IMR-90 (cell line): ENCODE data around the gene XRN1. TPM values are rescaled to one million over a fixed set of nuclear protein-coding genes. Genes with fewer than 3 reads are reported as not detected.

Experiments
- ATAC-seq: fragments of 200-7000 bp; cut with Tn5 transposase; 2 replicates; pipeline ENCODE4 v1.9.1; 2020; ENCODE audit warnings: low read depth, mild to moderate bottlenecking, moderate library complexity
- BruUV-seq: library from RNA; stranded (reverse); fragments of 400-500 nt; replicated peaks from 2 replicates; lab custom pipeline; 2021; lab: Mats Ljungman, UMichigan
- CTCF ChIA-PET: fragments of 300-600 bp; formaldehyde crosslinking; extraction: SDS; loops from one replicate; lab custom pipeline; 2021; ENCODE audit warnings: antibody characterized with exemption; lab: Yijun Ruan, JAX
- POLR2A ChIA-PET: fragments of 300-600 bp; sonication (Branson Sonifier 250); formaldehyde crosslinking; loops from one replicate; lab custom pipeline; 2022; ENCODE audit warnings: antibody characterized with exemption; ENCODE audit not compliant: unreplicated experiment; lab: Charles Lee
- DNase-seq: peaks from one replicate; pipeline ENCODE4 v3.0.0; 2013
- H2AFZ ChIP-seq: replicated peaks from 2 replicates; pipeline ENCODE3; 2013; ENCODE audit warnings: low read length, mild to moderate bottlenecking; ENCODE audit not compliant: poor library complexity
- H2AK5ac ChIP-seq: 2 replicates; pipeline ENCODE4 v1.6.1; 2013; ENCODE audit warnings: low read depth, low read length, inconsistent platforms
- H2AK9ac ChIP-seq: replicated peaks from 2 replicates; pipeline ENCODE3; 2013; ENCODE audit warnings: mild to moderate bottlenecking, low read depth, low read length, moderate library complexity; ENCODE audit not compliant: poor library complexity
- H2BK120ac ChIP-seq: 2 replicates; pipeline ENCODE4 v1.6.1; 2013; ENCODE audit warnings: low read depth, low read length, inconsistent platforms
- H2BK15ac ChIP-seq: 3 replicates; pipeline ENCODE4 v1.6.1; 2013; ENCODE audit warnings: low read depth, low read length, inconsistent platforms
- H2BK20ac ChIP-seq: 2 replicates; pipeline ENCODE4 v1.6.1; 2013; ENCODE audit warnings: low read depth, mild to moderate bottlenecking, inconsistent platforms, low read length, moderate library complexity
- H2BK5ac ChIP-seq: 2 replicates; pipeline ENCODE4 v1.6.1; 2013; ENCODE audit warnings: mild to moderate bottlenecking, low read depth, low read length, inconsistent platforms; ENCODE audit not compliant: poor library complexity, severe bottlenecking
- H3K14ac ChIP-seq: replicated peaks from 2 replicates; pipeline ENCODE4 v1.6.1; 2013; ENCODE audit warnings: low read depth, low read length, inconsistent platforms
- H3K18ac ChIP-seq: 2 replicates; pipeline ENCODE4 v1.6.1; 2013; ENCODE audit warnings: low read depth, low read length, control low read depth
- H3K23ac ChIP-seq: 2 replicates; pipeline ENCODE4 v1.6.1; 2013; ENCODE audit warnings: low read depth, low read length, inconsistent platforms
- H3K27ac ChIP-seq: 2 replicates; pipeline ENCODE4 v1.5.1; 2013; ENCODE audit warnings: mild to moderate bottlenecking, control low read depth, low read length; ENCODE audit not compliant: insufficient read depth
- H3K27me3 ChIP-seq: 2 replicates; pipeline ENCODE4 v1.6.1; 2013; ENCODE audit warnings: low read length; ENCODE audit not compliant: control insufficient read depth, insufficient read depth
- H3K36me3 ChIP-seq: 2 replicates; pipeline ENCODE4 v1.6.1; 2013; ENCODE audit warnings: low read length, mixed read lengths; ENCODE audit not compliant: control insufficient read depth, insufficient read depth
- H3K4ac ChIP-seq: 2 replicates; pipeline ENCODE4 v1.6.1; 2013; ENCODE audit warnings: low read depth, low read length, inconsistent platforms
- H3K4me1 ChIP-seq: 2 replicates; pipeline ENCODE4 v1.6.1; 2013; ENCODE audit warnings: low read length, mixed read lengths; ENCODE audit not compliant: control insufficient read depth, insufficient read depth
- H3K4me2 ChIP-seq: 2 replicates; pipeline ENCODE4 v1.6.1; 2013; ENCODE audit warnings: low read depth, mild to moderate bottlenecking, control low read depth, low read length, moderate library complexity
- H3K4me3 ChIP-seq: 2 replicates; pipeline ENCODE4 v1.5.1; 2013; ENCODE audit warnings: low read depth, mild to moderate bottlenecking, control low read depth, low read length, moderate library complexity; ENCODE audit not compliant: insufficient read depth
- H3K56ac ChIP-seq: 2 replicates; pipeline ENCODE4 v1.6.1; 2013; ENCODE audit warnings: low read length, inconsistent platforms; ENCODE audit not compliant: insufficient read depth; ENCODE audit errors: extremely low read depth
- H3K79me1 ChIP-seq, 2 experiments: 2 replicates each; pipeline ENCODE4 v1.6.1; 2013; ENCODE audit warnings: low read length in 2 of 2, inconsistent platforms in 1 of 2, low read depth in 1 of 2
- H3K9ac ChIP-seq: 2 replicates; pipeline ENCODE4 v1.6.1; 2013; ENCODE audit warnings: low read depth, low read length, control low read depth
- H3K9me1 ChIP-seq: 2 replicates; pipeline ENCODE4 v1.6.1; 2013; ENCODE audit warnings: low read length, inconsistent platforms; ENCODE audit not compliant: insufficient read depth
- H3K9me3 ChIP-seq: 2 replicates; pipeline ENCODE4 v1.6.1; 2013; ENCODE audit warnings: low read length; ENCODE audit not compliant: control insufficient read depth, insufficient read depth
- H4K20me1 ChIP-seq: 2 replicates; pipeline ENCODE4 v1.6.1; 2013; ENCODE audit warnings: low read length, inconsistent platforms; ENCODE audit not compliant: insufficient read depth
- H4K5ac ChIP-seq: 2 replicates; pipeline ENCODE4 v1.6.1; 2013; ENCODE audit warnings: mild to moderate bottlenecking, low read depth, low read length, control low read depth
- H4K8ac ChIP-seq, 2 experiments: 2 replicates each; pipeline ENCODE4 v1.6.1; 2013; ENCODE audit warnings: low read depth in 2 of 2, low read length in 2 of 2, control low read depth in 1 of 2, inconsistent platforms in 1 of 2
- H4K91ac ChIP-seq: 2 replicates; pipeline ENCODE4 v1.6.1; 2013; ENCODE audit warnings: low read depth, low read length, inconsistent platforms; ENCODE audit not compliant: insufficient read depth
- CHD1 ChIP-seq: IDR thresholded peaks from 2 replicates; pipeline ENCODE4 v1.6.1; 2012; ENCODE audit warnings: low read depth, low read length, improper control_type of control experiment
- ELK1 ChIP-seq: fragments of 150-350 bp; IDR thresholded peaks from 2 replicates; pipeline ENCODE4 v1.6.1; 2016; ENCODE audit warnings: low read depth, mild to moderate bottlenecking, low read length, moderate library complexity, borderline replicate concordance
- FOS ChIP-seq: fragments of 150-350 bp; IDR thresholded peaks from 2 replicates; pipeline ENCODE4 v1.6.1; 2016; ENCODE audit warnings: low read depth, low read length
- MAZ ChIP-seq: IDR thresholded peaks from 2 replicates; pipeline ENCODE4 v1.6.1; 2012; ENCODE audit warnings: low read depth, mild to moderate bottlenecking, low read length, improper control_type of control experiment, moderate library complexity, borderline replicate concordance
- MXI1 ChIP-seq: IDR thresholded peaks from 2 replicates; pipeline ENCODE4 v1.6.1; 2012; ENCODE audit warnings: low read depth, mild to moderate bottlenecking, low read length, moderate library complexity, borderline replicate concordance
- USF2 ChIP-seq: fragments of 150-350 bp; IDR thresholded peaks from 2 replicates; pipeline ENCODE4 v1.6.1; 2017; ENCODE audit warnings: mild to moderate bottlenecking, antibody characterized with exemption, low read length, low read depth
- WGBS, 2 experiments: methylation state at CpG; one replicate each; pipeline versions ENCODE4 v1.1.5 to v1.1.7; 2013; ENCODE audit warnings: missing lambda C conversion rate in 2 of 2; ENCODE audit not compliant: insufficient read length in 1 of 2; ENCODE audit errors: extremely low coverage in 2 of 2; 5-methylcytosine and 5-hydroxymethylcytosine counted together
- dilution Hi-C: fragments of 300-500 bp; cut with HindIII; formaldehyde crosslinking; loops from one replicate; pipeline ENCODE4 v1.14.3; 2018; ENCODE audit warnings: low sequenced_read_pairs; ENCODE audit not compliant: unreplicated experiment
- in situ Hi-C: fragments of 300-500 bp; cut with MboI; formaldehyde crosslinking; loops from 3 replicates; pipeline ENCODE4 v1.14.3; 2019; ENCODE audit warnings: low sequenced_read_pairs, inconsistent platforms, mixed read lengths
- intact Hi-C: fragments of 100-400 bp; cut with micrococcal nuclease; formaldehyde crosslinking; loops from 2 replicates; pipeline ENCODE4 v1.10.0; 2022
- polyA plus RNA-seq, 3 experiments: library from polyadenylated mRNA; depleted of rRNA; stranded (reverse); fragments of >200 nt; gene quantifications; 2 replicates each; pipeline ENCODE4 v1.2.3, GENCODE V29; 2012; ENCODE audit warnings: low replicate concordance in 1 of 3
- total RNA-seq: library from RNA; depleted of rRNA; stranded (reverse); fragments of >200 nt; gene quantifications from 2 replicates; pipeline ENCODE4 v1.2.3, GENCODE V29; 2012

The XRN1 gene
- total and polyA plus RNA-seq, 2 of the 4 experiments (the other 2 are of a cell fraction) = 6.0 to 21.5 TPM

- CTCF ChIA-PET = no interaction called here
These were observed 149.2 kb downstream of the XRN1 start for GRCh38 chr3:142298626-142299025.

More at GRCh38 chr3:142298626-142299025, 149.2 kb downstream of the XRN1 start:
- Histone ChIP-seq H4K91ac (no peak overlapping the region), H3K9me1 (no peaks in the 10 kb centered on the region), H2BK15ac (no peak overlapping the region), H3K9ac (no peak overlapping the region), H3K4me3 (no peak overlapping the region), H3K27ac (no peak overlapping the region), H2BK120ac (no peak overlapping the region), H3K18ac (no peak overlapping the region), H3K4ac (no peak overlapping the region), H3K36me3 (no peaks in the 10 kb centered on the region), H3K23ac (no peak overlapping the region), H2BK20ac (no peak overlapping the region), H3K56ac (no peak overlapping the region), H2AK9ac (no peak overlapping the region), H4K5ac (no peak overlapping the region), H3K14ac (no peak overlapping the region), H2AFZ (no peak overlapping the region), H4K8ac (no peak overlapping the region), H3K27me3 (no peaks in the 10 kb centered on the region), H2AK5ac (no peak overlapping the region), H3K4me2 (no peak overlapping the region), H3K9me3 (no peaks in the 10 kb centered on the region), H2BK5ac (no peak overlapping the region), H4K20me1 (no peaks in the 10 kb centered on the region), H3K4me1 (no peaks in the 10 kb centered on the region), H3K79me1 (no peaks in the 10 kb centered on the region)
- POLR2A ChIA-PET = no interaction called here
- no peak for ATAC-seq
- WGBS, 2 experiments = no CpG with 5 or more reads among the region's 2 CpGs
- dilution Hi-C loops (no loop called here), intact Hi-C loops (no loop called here), in situ Hi-C loops (no loop called here)
- no TSS peak for BruUV-seq
- TF ChIP-seq FOS (no peak), CHD1 (no peak), ELK1 (no peak), MAZ (no peak), MXI1 (no peak), USF2 (no peak)
- DNase-seq = no peak
